Measurements from ENCODE around the gene KCNK4. TPM values are rescaled to one million over a fixed set of nuclear protein-coding genes. Genes with fewer than 3 reads are reported as not detected.

The KCNK4 gene
- total and polyA plus RNA-seq, 2 experiments from 2014 or later, result 0.13 TPM; not detected in 1

GRCh38 chr11:64299847-64300648 is 8.9 kb downstream of the KCNK4 start, which contains the start of gene CATSPERZ:
Gene CATSPERZ, plus strand, starts transcription at chr11:64300358. Its CDS starts 53 bp downstream, at chr11:64300411.
- Histone ChIP-seq H2AFZ (peak within 1 kb of the TSS; percentile 80), H3K4me1 (ENCODE audit: insufficient read depth) (peaks cover 7% of the 10 kb centered on the region; the same call in 1 of the 2 replicates), H4K20me1 (ENCODE audit: insufficient read depth) (no peaks in the 10 kb centered on the region), H3F3A (ENCODE audit: insufficient read depth) (0 out of 2 replicates have a peak, but pooled peaks cover 11% of the 10 kb centered on the region), H3K9me2 (ENCODE audit: insufficient read depth) (no peaks in the 10 kb centered on the region), H3K4me2 (ENCODE audit: unreplicated experiment) (peak within 1 kb of the TSS; percentile 85), H3K36me3 (ENCODE audit: low read depth) (no peaks in the 10 kb centered on the region), H3K79me2 (ENCODE audit: insufficient read depth) (no peaks in the 10 kb centered on the region), H3K9me3 (ENCODE audit: low read depth) (no peaks in the 10 kb centered on the region), H3K27ac (no peak within 1 kb of the TSS), H3K27me3 (replicated peaks; ENCODE audit: insufficient read depth) (peaks cover 4% of the 10 kb centered on the region; the same call in 1 of the 2 replicates), H3K9ac (peak within 1 kb of the TSS; percentile 52), H3K4me3 (peak within 1 kb of the TSS; percentile 71)
- 5% methylated on average over 40 to 54 of the region's 54 CpGs for WGBS, 2 experiments (ENCODE audit: low coverage in 1 of 2, low lambda C conversion rate in 2 of 2, missing lambda C conversion rate in 2 of 2)
- DNase-seq, result peak; percentile 31
- TF ChIP-seq EZH2phosphoT487 (IDR thresholded peaks at IDR 0.05; ENCODE audit: insufficient read depth, low read depth) (no peak), EZH2 (IDR thresholded peaks at IDR 0.05; ENCODE audit: insufficient read depth, poor library complexity, severe bottlenecking) (no peak)
- in situ Hi-C loops (cut with MboI), result no loop called here

GRCh38 chr11:64303109-64304031 is 12.3 kb downstream of the KCNK4 start:
- no peak overlapping the region for H2AFZ ChIP-seq
- H3F3A ChIP-seq (ENCODE audit: insufficient read depth), result 0 out of 2 replicates have a peak, but pooled peaks cover 11% of the 10 kb centered on the region
- peaks cover 11% of the 10 kb centered on the region; the same call in 1 of the 2 replicates for H3K79me2 ChIP-seq (ENCODE audit: insufficient read depth)
- WGBS, 2 experiments (ENCODE audit: low coverage in 1 of 2, low lambda C conversion rate in 2 of 2, missing lambda C conversion rate in 2 of 2), result 75% methylated on average over 12 to 13 of the region's 13 CpGs
- no peak for DNase-seq
- TF ChIP-seq EZH2 (IDR thresholded peaks at IDR 0.05; ENCODE audit: insufficient read depth, poor library complexity, severe bottlenecking) (no peak), EZH2phosphoT487 (IDR thresholded peaks at IDR 0.05; ENCODE audit: insufficient read depth, low read depth) (no peak)
- no peak overlapping the region for H3K4me2 ChIP-seq (ENCODE audit: unreplicated experiment)
- H4K20me1 ChIP-seq (ENCODE audit: insufficient read depth), result no peaks in the 10 kb centered on the region
- H3K9ac ChIP-seq, result no peak overlapping the region
- H3K4me3 ChIP-seq, result no peak overlapping the region
- H3K27me3 ChIP-seq (replicated peaks; ENCODE audit: insufficient read depth), result peaks cover 4% of the 10 kb centered on the region; the same call in 1 of the 2 replicates
- H3K4me1 ChIP-seq (ENCODE audit: insufficient read depth), result peaks cover 13% of the 10 kb centered on the region
- H3K27ac ChIP-seq, result no peak overlapping the region
- H3K9me2 ChIP-seq (ENCODE audit: insufficient read depth), result no peaks in the 10 kb centered on the region
- H3K36me3 ChIP-seq (ENCODE audit: low read depth), result no peaks in the 10 kb centered on the region
- in situ Hi-C loops (cut with MboI), result no loop called here
- no peaks in the 10 kb centered on the region for H3K9me3 ChIP-seq (ENCODE audit: low read depth)

- peaks cover 4% of the 10 kb centered on the region; the same call in 1 of the 2 replicates for H3K27me3 ChIP-seq (replicated peaks; ENCODE audit: insufficient read depth)
Measured at GRCh38 chr11:64304032-64304315, 12.9 kb downstream of the KCNK4 start.

More at GRCh38 chr11:64304032-64304315, 12.9 kb downstream of the KCNK4 start:
- Histone ChIP-seq H2AFZ (peak overlapping the region; percentile 76; the same call in 1 of the 2 replicates), H3K9me3 (ENCODE audit: low read depth) (no peaks in the 10 kb centered on the region), H3K36me3 (ENCODE audit: low read depth) (no peaks in the 10 kb centered on the region), H3K4me3 (peak overlapping the region; percentile 87), H4K20me1 (ENCODE audit: insufficient read depth) (no peaks in the 10 kb centered on the region), H3F3A (ENCODE audit: insufficient read depth) (0 out of 2 replicates have a peak, but pooled peaks cover 11% of the 10 kb centered on the region), H3K4me2 (ENCODE audit: unreplicated experiment) (peak overlapping the region; percentile 88), H3K9me2 (ENCODE audit: insufficient read depth) (no peaks in the 10 kb centered on the region), H3K79me2 (ENCODE audit: insufficient read depth) (peaks cover 11% of the 10 kb centered on the region; the same call in 1 of the 2 replicates), H3K4me1 (ENCODE audit: insufficient read depth) (peaks cover 13% of the 10 kb centered on the region), H3K27ac (peak overlapping the region; percentile 81; the same call in 1 of the 2 replicates), H3K9ac (no peak overlapping the region)
- TF ChIP-seq EZH2phosphoT487 (IDR thresholded peaks at IDR 0.05; ENCODE audit: insufficient read depth, low read depth) (no peak), EZH2 (IDR thresholded peaks at IDR 0.05; ENCODE audit: insufficient read depth, poor library complexity, severe bottlenecking) (no peak)
- in situ Hi-C loops (cut with MboI), result no loop called here
- no peak for DNase-seq
- WGBS, 2 experiments (ENCODE audit: low coverage in 1 of 2, low lambda C conversion rate in 2 of 2, missing lambda C conversion rate in 2 of 2), result 40 to 42% methylated on average over 5 of the region's 5 CpGs
